GM12801 (cell line): ENCODE data around the gene TRIM62.

Source experiments
- TF ChIP-seq, protein P1 (sequence below): IDR thresholded peaks from one replicate; pipeline ENCODE4 v1.5.1; 2011; ENCODE audit warnings: control low read depth; ENCODE audit not compliant: insufficient read length; ENCODE audit errors: extremely low read depth

Gene TRIM62

DNA sequence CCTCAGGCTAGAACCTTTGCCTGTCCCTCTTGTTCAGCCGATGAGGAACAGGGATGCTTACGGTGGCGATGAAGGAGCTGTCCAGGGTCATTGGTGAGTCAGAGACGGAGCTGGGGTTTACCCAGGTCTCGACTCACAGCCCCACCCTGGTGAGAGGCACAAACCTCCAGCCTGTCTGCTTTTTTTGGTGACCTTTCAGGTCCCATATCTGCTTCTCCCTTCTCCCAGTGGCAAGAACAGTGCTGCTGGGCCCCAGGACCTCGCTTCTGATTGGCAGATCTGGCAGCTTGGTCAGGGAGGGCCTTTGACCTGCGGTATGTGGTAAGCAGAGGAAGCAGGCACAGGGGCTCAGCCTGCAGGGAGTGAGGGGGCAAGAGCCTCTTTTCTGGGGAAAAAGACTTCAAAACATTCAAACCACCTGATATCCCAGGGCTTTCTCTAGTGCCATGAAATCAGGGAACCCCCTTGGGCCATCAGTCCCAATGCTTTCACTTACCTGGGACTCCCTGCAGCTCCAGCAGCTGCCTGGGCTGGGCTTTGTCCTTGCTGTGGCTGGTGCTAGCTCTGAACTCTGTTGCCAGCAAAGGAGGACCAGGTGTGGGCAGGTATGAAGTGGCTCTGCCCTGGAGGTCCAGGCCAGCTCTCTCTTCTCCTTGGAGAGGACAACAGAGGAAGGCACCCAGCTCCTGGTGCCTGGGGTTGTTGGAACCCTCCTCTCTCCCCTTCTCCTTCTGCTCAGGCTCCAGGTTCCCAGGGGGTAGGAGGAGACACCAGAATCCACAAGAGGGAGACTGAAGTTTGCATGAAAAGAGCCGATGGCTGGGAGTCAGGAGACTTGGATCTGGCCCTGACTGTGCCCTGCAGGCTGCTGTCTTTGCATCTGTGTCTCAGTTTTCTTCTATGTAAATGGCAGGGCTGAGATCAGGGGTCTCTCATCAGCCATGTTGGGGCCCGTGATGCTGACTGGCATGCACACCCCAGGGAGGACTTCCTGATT lies 41.4 kb downstream of the TRIM62 start:
- TF ChIP-seq, protein P1, sequence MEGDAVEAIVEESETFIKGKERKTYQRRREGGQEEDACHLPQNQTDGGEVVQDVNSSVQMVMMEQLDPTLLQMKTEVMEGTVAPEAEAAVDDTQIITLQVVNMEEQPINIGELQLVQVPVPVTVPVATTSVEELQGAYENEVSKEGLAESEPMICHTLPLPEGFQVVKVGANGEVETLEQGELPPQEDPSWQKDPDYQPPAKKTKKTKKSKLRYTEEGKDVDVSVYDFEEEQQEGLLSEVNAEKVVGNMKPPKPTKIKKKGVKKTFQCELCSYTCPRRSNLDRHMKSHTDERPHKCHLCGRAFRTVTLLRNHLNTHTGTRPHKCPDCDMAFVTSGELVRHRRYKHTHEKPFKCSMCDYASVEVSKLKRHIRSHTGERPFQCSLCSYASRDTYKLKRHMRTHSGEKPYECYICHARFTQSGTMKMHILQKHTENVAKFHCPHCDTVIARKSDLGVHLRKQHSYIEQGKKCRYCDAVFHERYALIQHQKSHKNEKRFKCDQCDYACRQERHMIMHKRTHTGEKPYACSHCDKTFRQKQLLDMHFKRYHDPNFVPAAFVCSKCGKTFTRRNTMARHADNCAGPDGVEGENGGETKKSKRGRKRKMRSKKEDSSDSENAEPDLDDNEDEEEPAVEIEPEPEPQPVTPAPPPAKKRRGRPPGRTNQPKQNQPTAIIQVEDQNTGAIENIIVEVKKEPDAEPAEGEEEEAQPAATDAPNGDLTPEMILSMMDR, result no peak

GRCh38 chr1:33137800-33138199 lies 44.0 kb downstream of the TRIM62 start:
- TF ChIP-seq, protein P1, result no peak

GRCh38 chr1:33133478-33134105 lies 48.3 kb downstream of the TRIM62 start:
- TF ChIP-seq, protein P1, result no peak

GRCh38 chr1:33132549-33132948 lies 49.3 kb downstream of the TRIM62 start:
- TF ChIP-seq, protein P1, result no peak

- TF ChIP-seq, protein P1, result no peak
Observed at GRCh38 chr1:33131191-33131590, 50.7 kb downstream of the TRIM62 start.

GRCh38 chr1:33130297-33130696 lies 51.5 kb downstream of the TRIM62 start:
- TF ChIP-seq, protein P1, result no peak

DNA sequence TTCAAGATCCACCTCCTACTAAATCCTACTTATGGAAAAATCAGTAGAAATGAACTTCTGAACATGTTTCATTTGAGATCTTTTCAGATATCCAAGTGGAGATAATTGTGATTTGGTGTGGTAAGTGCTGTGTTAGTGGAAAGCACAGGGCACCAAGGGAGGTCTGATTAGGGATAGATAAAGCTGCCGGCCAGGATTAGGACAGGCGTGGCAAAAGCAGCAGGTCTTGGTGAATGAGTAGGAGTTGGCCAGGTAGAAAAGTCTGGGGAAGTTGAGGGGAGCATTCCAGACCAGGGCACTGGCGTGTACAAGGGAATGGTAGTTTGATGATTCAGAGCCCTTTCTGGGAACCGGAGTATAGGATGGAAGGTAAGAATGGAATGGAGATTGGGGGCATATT lies 53.1 kb downstream of the TRIM62 start:
- TF ChIP-seq, protein P1, result no peak
